ENCODE data around the gene IGSF22. TPM values are rescaled to one million over a fixed set of nuclear protein-coding genes. Genes with fewer than 3 reads are reported as not detected.

Gene IGSF22
- total and polyA plus RNA-seq, 9 of the 15 experiments (the other 6 are each of a cell fraction or from before 2014, with no cell fraction given), result not detected

- DNase-seq (ENCODE audit: extremely low read depth in 1 of 4, low spot score in 3 of 4), result no peak
- no peak for TF ChIP-seq RUNX1 (IDR thresholded peaks at IDR 0.05; ENCODE audit: low read depth)
- TF ChIP-seq ZNF41 (CRISPR knock-in tag; conservative IDR thresholded peaks at IDR 0.05), result no peak
- no peak for TF ChIP-seq KAT2B (IDR thresholded peaks at IDR 0.05; ENCODE audit: low read depth, low read length)
- no peak for TF ChIP-seq NCOA2 (IDR thresholded peaks at IDR 0.05; ENCODE audit: partially characterized antibody in 2 of 2)
- no peak for TF ChIP-seq TAF1 (IDR thresholded peaks at IDR 0.05; ENCODE audit: control insufficient read depth, extremely low read depth, insufficient read depth, low read length, severe bottlenecking)
- TF ChIP-seq TEAD2 (tag; IDR thresholded peaks at IDR 0.05), result no peak
- no peak for TF ChIP-seq NR1H2 (CRISPR knock-in tag; IDR thresholded peaks at IDR 0.05)
- no peaks in the 10 kb centered on the region for H4K20me1 ChIP-seq (replicated peaks; ENCODE audit: control insufficient read depth, insufficient read depth, low read length)
- intact Hi-C loops (cut with micrococcal nuclease) (no loop called here), in situ Hi-C loops (cut with MboI) (no loop called here)
- no peaks in the 10 kb centered on the region; the same call in 2 of the 3 replicates for H3K79me2 ChIP-seq (ENCODE audit: control insufficient read depth, insufficient read depth, low read length)
- H3K4me3 ChIP-seq, result no peak overlapping the region
- no peaks in the 10 kb centered on the region for H3K9me3 ChIP-seq (replicated peaks; ENCODE audit: control insufficient read depth, insufficient read depth, low read depth, low read length)
- no peak overlapping the region for H3K27ac ChIP-seq (ENCODE audit: extremely low read depth, low read depth, low read length)
- BruUV-seq (replicated peaks), result no TSS peak
- ChIA-PET POLR2A (no interaction called here), CTCF (ENCODE audit: low intra/inter-chr PET ratio) (no interaction called here)
- no peaks in the 10 kb centered on the region; a peak in 3 of 5 replicates for H3K4me1 ChIP-seq (replicated peaks in 1 of 2; ENCODE audit: control insufficient read depth in 2 of 2, insufficient read depth in 2 of 2, low read length in 2 of 2)
- no peaks in the 10 kb centered on the region for H3K27me3 ChIP-seq (ENCODE audit: control insufficient read depth in 2 of 2, insufficient read depth in 2 of 2, low read length in 2 of 2)
- no peak for FAIRE-seq
- no peaks in the 10 kb centered on the region for H3K36me3 ChIP-seq (ENCODE audit: control insufficient read depth, insufficient read depth, low read length)
- 51% methylated on average over 3 of the region's 3 CpGs for WGBS (ENCODE audit: insufficient coverage, low coverage, missing lambda C conversion rate)
- no peak overlapping the region for H2AFZ ChIP-seq (ENCODE audit: low read depth, low read length)
- H3K9me1 ChIP-seq (ENCODE audit: control insufficient read depth, insufficient read depth, low read length), result no peaks in the 10 kb centered on the region
- no peak for ATAC-seq
- no peak overlapping the region for H3K9ac ChIP-seq (ENCODE audit: insufficient read depth in 1 of 2, low read depth in 2 of 2, low read length in 2 of 2)
- no peak overlapping the region for H3K4me2 ChIP-seq (ENCODE audit: insufficient read depth, low read length)
Observed at GRCh38 chr11:18677560-18677959, 48.4 kb downstream of the IGSF22 start.

DNA sequence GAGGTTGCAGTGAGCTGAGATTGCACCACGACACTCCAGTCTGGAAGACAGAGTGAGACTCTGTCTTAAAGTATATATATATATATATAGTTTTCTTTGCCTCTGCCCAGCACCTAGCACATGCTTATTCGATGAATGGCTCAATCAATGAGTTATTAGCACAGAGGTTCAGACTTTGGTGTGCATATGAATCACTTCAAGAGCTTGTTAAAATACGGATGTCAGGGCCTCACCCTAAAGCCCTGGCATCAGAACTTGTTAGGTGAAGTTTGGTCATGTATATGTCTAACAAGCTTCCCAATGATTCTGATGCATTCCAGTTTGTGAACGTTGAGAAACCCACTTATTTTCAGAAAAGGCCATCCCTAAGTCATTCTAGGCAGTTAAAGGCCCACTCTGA is 49.2 kb downstream of the IGSF22 start:
- in situ Hi-C loops (cut with MboI), result no loop called here
- Histone ChIP-seq H3K4me1 (replicated peaks in 1 of 2; ENCODE audit: control insufficient read depth in 2 of 2, insufficient read depth in 2 of 2, low read length in 2 of 2) (no peaks in the 10 kb centered on the region; a peak in 3 of 5 replicates), H3K27me3 (ENCODE audit: control insufficient read depth in 2 of 2, insufficient read depth in 2 of 2, low read length in 2 of 2) (no peaks in the 10 kb centered on the region), H3K27ac (ENCODE audit: extremely low read depth, low read depth, low read length) (no peak overlapping the region), H3K9ac (ENCODE audit: insufficient read depth in 1 of 2, low read depth in 2 of 2, low read length in 2 of 2) (no peak overlapping the region), H4K20me1 (replicated peaks; ENCODE audit: control insufficient read depth, insufficient read depth, low read length) (no peaks in the 10 kb centered on the region), H3K9me1 (ENCODE audit: control insufficient read depth, insufficient read depth, low read length) (no peaks in the 10 kb centered on the region), H3K36me3 (ENCODE audit: control insufficient read depth, insufficient read depth, low read length) (no peaks in the 10 kb centered on the region), H3K4me3 (no peak overlapping the region), H3K9me3 (replicated peaks; ENCODE audit: control insufficient read depth, insufficient read depth, low read depth, low read length) (no peaks in the 10 kb centered on the region), H2AFZ (ENCODE audit: low read depth, low read length) (no peak overlapping the region), H3K4me2 (ENCODE audit: insufficient read depth, low read length) (no peak overlapping the region), H3K79me2 (ENCODE audit: control insufficient read depth, insufficient read depth, low read length) (no peaks in the 10 kb centered on the region; the same call in 2 of the 3 replicates)
- TF ChIP-seq, protein P1, sequence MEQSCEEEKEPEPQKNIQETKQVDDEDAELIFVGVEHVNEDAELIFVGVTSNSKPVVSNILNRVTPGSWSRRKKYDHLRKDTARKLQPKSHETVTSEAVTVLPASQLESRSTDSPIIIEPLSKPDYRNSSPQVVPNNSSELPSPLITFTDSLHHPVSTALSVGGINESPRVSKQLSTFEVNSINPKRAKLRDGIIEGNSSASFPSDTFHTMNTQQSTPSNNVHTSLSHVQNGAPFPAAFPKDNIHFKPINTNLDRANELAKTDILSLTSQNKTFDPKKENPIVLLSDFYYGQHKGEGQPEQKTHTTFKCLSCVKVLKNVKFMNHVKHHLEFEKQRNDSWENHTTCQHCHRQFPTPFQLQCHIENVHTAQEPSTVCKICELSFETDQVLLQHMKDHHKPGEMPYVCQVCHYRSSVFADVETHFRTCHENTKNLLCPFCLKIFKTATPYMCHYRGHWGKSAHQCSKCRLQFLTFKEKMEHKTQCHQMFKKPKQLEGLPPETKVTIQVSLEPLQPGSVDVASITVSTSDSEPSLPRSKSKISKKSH (CRISPR knock-in tag; IDR thresholded peaks at IDR 0.05), result no peak
- TF ChIP-seq, protein P2, sequence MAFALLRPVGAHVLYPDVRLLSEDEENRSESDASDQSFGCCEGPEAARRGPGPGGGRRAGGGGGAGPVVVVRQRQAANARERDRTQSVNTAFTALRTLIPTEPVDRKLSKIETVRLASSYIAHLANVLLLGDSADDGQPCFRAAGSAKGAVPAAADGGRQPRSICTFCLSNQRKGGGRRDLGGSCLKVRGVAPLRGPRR (CRISPR knock-in tag; IDR thresholded peaks at IDR 0.05), result no peak
- no peak for TF ChIP-seq ERF (CRISPR knock-in tag; IDR thresholded peaks at IDR 0.05)
- FAIRE-seq, result no peak
- WGBS (ENCODE audit: insufficient coverage, low coverage, missing lambda C conversion rate), result 13% methylated on average over 4 of the region's 4 CpGs
- BruUV-seq (replicated peaks), result no TSS peak
- ATAC-seq, result no peak
- POLR2A ChIA-PET, result no interaction called here
- intact Hi-C loops (cut with micrococcal nuclease), result no loop called here
- DNase-seq (ENCODE audit: extremely low read depth in 1 of 4, low spot score in 3 of 4), result no peak
- CTCF ChIA-PET (ENCODE audit: low intra/inter-chr PET ratio), result no interaction called here

Measured in K562 (cell line).